Stomach smooth muscle (tissue), 2 donors: ENCODE measurements around the gene EFCAB11.

ENCODE experiments used
- H3K27ac ChIP-seq: one replicate; pipeline ENCODE4 v1.7.0; 2013; ENCODE audit warnings: mild to moderate bottlenecking, low read length, inconsistent platforms
- H3K27me3 ChIP-seq, 2 donors: one replicate each; pipeline ENCODE4 v1.7.0; 2013; ENCODE audit warnings: low read length in 2 of 2; ENCODE audit not compliant: insufficient read depth in 2 of 2, control insufficient read depth in 1 of 2
- H3K36me3 ChIP-seq, 2 donors: one replicate each; pipeline ENCODE4 v1.7.0; 2013; ENCODE audit warnings: low read length in 2 of 2; ENCODE audit not compliant: control insufficient read depth in 2 of 2, insufficient read depth in 2 of 2
- H3K4me1 ChIP-seq: one replicate; pipeline ENCODE4 v1.7.0; 2013; ENCODE audit warnings: low read length; ENCODE audit not compliant: control insufficient read depth, insufficient read depth
- H3K4me3 ChIP-seq, 2 donors: one replicate each; pipeline ENCODE4 v1.7.0; 2013; ENCODE audit warnings: low read length in 2 of 2
- H3K9ac ChIP-seq, 2 donors: one replicate each; pipeline ENCODE4 v1.7.0; 2013; ENCODE audit warnings: low read length in 2 of 2, mild to moderate bottlenecking in 1 of 2
- H3K9me3 ChIP-seq, 2 donors: one replicate each; pipeline ENCODE4 v1.7.0; 2013; ENCODE audit warnings: low read length in 2 of 2; ENCODE audit not compliant: control insufficient read depth in 2 of 2
- donor health status: healthy.
- donor health status: Pancreatic carcinoma.

Gene EFCAB11

DNA sequence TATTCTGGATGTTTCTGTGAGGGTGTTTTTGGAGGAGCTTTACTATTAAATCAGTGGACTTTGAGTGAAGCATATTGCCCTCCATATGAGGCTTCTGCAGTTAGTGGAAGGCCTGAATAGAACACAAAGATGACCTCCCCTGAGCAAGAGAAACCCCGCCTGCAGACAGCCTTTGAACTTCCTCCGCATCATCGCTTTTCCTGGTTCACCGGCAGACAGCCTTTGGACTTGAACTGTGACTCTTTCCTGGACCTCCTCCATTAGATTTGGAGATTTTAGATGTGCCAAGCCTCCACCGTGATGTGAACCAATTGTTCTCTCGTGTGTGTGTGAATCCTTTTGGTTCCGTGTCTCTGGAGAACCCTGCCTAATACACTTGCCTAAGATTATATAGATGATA, 208.4 kb downstream of the EFCAB11 start:
- H3K27ac ChIP-seq = no peak overlapping the region
- H3K36me3 ChIP-seq = no peaks in the 10 kb centered on the region
- H3K4me3 ChIP-seq = no peak overlapping the region
- no peak overlapping the region for H3K9ac ChIP-seq
- peaks cover 0 to 2% of the 10 kb centered on the region in 2 donors for H3K9me3 ChIP-seq
- H3K27me3 ChIP-seq = no peaks in the 10 kb centered on the region
- H3K4me1 ChIP-seq = peaks cover 2% of the 10 kb centered on the region
